Mesothelial cell of epicardium (in vitro differentiated cells): ENCODE data around the gene IL16. TPM values are rescaled to one million over a fixed set of nuclear protein-coding genes. Genes with fewer than 3 reads are reported as not detected.

Experiments used
- DNase-seq, 2 experiments: peaks; one replicate each; pipeline ENCODE4 v3.0.0; 2021; ENCODE audit warnings: low spot score in 2 of 2; ENCODE audit not compliant: unreplicated experiment in 2 of 2
- H3K27ac Mint-ChIP-seq: 2 replicates; pipeline ENCODE4 v1.8.0; 2021; ENCODE audit warnings: mixed read lengths
- H3K27me3 Mint-ChIP-seq: 2 replicates; pipeline ENCODE4 v1.8.0; 2021; ENCODE audit warnings: low read depth, mixed read lengths
- H3K36me3 Mint-ChIP-seq: 2 replicates; pipeline ENCODE4 v1.8.0; 2021; ENCODE audit warnings: mixed read lengths
- H3K4me1 Mint-ChIP-seq: 2 replicates; pipeline ENCODE4 v1.8.0; 2021; ENCODE audit warnings: mixed read lengths
- H3K4me3 Mint-ChIP-seq: 2 replicates; pipeline ENCODE4 v1.8.0; 2021; ENCODE audit warnings: mild to moderate bottlenecking, moderate library complexity, mixed read lengths
- H3K9me3 Mint-ChIP-seq: 2 replicates; pipeline ENCODE4 v1.8.0; 2021; ENCODE audit warnings: mixed read lengths
- CTCF ChIP-seq: fragments of 200-600 bp; sonication (generic); IDR thresholded peaks from one replicate; pipeline ENCODE4 v1.5.0; 2021; ENCODE audit warnings: antibody characterized with exemption; ENCODE audit not compliant: unreplicated experiment
- total RNA-seq: library from RNA; stranded (reverse); gene quantifications from 3 replicates; pipeline ENCODE4 v1.2.1, GENCODE V29; 2021

The IL16 gene
- 0.27 to 0.35 TPM (median 0.34 TPM) in 3 replicates for total RNA-seq

GRCh38 chr15:81196576-81197254 is at the start of gene IL16:
TSS of gene IL16 (plus strand) at chr15:81196879. CDS start at chr15:81225400, 28,521 bp downstream.
- peaks cover 51% of the 10 kb centered on the region for H3K27me3 Mint-ChIP-seq
- no peaks in the 10 kb centered on the region for H3K9me3 Mint-ChIP-seq
- H3K36me3 Mint-ChIP-seq, result no peaks in the 10 kb centered on the region
- TF ChIP-seq CTCF, result no peak
- H3K4me1 Mint-ChIP-seq, result no peaks in the 10 kb centered on the region
- no peak for DNase-seq
- no peak within 1 kb of the TSS for H3K27ac Mint-ChIP-seq
- no peak within 1 kb of the TSS for H3K4me3 Mint-ChIP-seq

GRCh38 chr15:81151389-81151788 is 45.3 kb upstream of the IL16 start:
- DNase-seq, result no peak
- Mint-ChIP-seq H3K27me3 (peaks cover 26% of the 10 kb centered on the region), H3K36me3 (no peaks in the 10 kb centered on the region), H3K4me3 (no peak overlapping the region), H3K4me1 (no peaks in the 10 kb centered on the region), H3K27ac (no peak overlapping the region), H3K9me3 (no peaks in the 10 kb centered on the region)
- no peak for TF ChIP-seq CTCF

GRCh38 chr15:81152339-81152738 is 44.3 kb upstream of the IL16 start:
- no peaks in the 10 kb centered on the region for H3K4me1 Mint-ChIP-seq
- no peak overlapping the region for H3K27ac Mint-ChIP-seq
- H3K36me3 Mint-ChIP-seq, result no peaks in the 10 kb centered on the region
- TF ChIP-seq CTCF, result no peak
- no peak overlapping the region for H3K4me3 Mint-ChIP-seq
- no peaks in the 10 kb centered on the region for H3K9me3 Mint-ChIP-seq
- DNase-seq, result no peak
- H3K27me3 Mint-ChIP-seq, result peaks cover 26% of the 10 kb centered on the region

DNA sequence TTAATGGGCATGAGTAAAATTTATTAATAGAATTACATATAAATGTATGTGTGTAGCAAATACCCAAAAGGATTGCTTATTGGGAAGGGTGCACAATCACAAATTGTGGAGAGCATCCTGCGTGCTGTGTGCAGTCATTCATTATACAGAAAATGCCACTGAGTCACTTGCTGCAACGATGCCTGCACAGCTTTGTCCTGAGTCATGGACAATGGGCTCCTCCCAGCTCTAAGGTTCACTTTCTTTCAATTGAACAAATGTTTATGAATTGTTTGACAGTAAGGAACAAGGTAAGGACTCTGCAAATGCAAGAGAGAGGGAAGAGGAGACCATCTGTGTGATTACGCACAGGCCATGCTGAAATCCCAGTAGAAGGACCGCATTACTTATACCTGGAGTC is 43.9 kb upstream of the IL16 start:
- Mint-ChIP-seq H3K9me3 (no peaks in the 10 kb centered on the region), H3K4me3 (no peak overlapping the region), H3K36me3 (no peaks in the 10 kb centered on the region), H3K27ac (no peak overlapping the region), H3K27me3 (peaks cover 26% of the 10 kb centered on the region), H3K4me1 (no peaks in the 10 kb centered on the region)
- no peak for TF ChIP-seq CTCF
- no peak for DNase-seq

DNA sequence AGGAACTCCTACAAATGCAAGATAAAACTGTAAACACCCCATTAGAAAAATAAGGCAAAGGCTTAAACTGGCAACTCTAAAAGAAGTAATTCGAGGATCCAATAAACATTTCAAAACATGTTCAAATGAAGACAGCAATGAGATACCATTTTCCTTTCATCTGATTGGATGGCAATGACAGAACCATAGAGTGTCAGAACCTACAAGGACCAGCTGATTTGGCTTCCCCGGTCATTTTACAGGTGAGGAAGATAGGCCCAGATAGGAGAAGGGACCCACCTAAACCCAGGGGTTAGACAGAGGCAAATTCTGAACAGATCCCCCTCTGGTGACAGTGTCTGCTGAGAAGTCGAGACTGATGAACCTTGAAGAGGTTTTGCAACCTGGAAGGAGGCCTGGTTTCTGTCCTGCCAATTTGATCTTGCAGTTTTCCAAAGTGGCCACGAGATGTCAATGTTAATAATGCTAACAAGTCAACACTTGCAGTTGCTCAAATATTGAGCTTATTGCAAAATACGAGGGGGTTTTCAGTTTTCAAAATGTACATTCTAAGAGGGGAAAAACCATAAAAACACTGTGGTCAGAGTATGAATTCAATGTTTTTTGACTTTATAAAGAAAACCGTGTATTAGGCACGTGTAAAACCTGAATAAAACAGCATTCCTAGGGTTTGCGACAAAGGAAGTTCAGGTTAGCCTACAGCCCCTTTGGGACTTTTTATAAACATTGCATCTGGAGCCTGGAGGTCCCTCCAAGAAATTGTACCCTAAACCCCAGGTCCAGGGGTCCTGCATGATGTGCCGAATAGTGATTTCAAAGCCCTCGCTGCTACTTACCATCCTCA is 41.1 kb upstream of the IL16 start:
- H3K4me1 Mint-ChIP-seq, result peaks cover 2% of the 10 kb centered on the region
- DNase-seq, result no peak
- H3K27ac Mint-ChIP-seq, result no peak overlapping the region
- H3K4me3 Mint-ChIP-seq, result no peak overlapping the region
- H3K36me3 Mint-ChIP-seq, result no peaks in the 10 kb centered on the region
- H3K9me3 Mint-ChIP-seq, result no peaks in the 10 kb centered on the region
- TF ChIP-seq CTCF, result peak; percentile 36
- H3K27me3 Mint-ChIP-seq, result peaks cover 21% of the 10 kb centered on the region
